Fibroblast of mammary gland (primary cell): ENCODE measurements around the gene PIMREG.

Experiments used
- DNase-seq: peaks from one replicate; pipeline ENCODE4 v3.0.0-alpha.2; 2010; ENCODE audit warnings: low read depth
- H3K4me3 ChIP-seq: 2 replicates; pipeline ENCODE4 v1.5.1; 2011; ENCODE audit warnings: low read depth, mild to moderate bottlenecking, low read length, moderate library complexity; ENCODE audit not compliant: control insufficient read depth
- TF ChIP-seq, protein P1 (sequence below): conservative IDR thresholded peaks from 2 replicates; pipeline ENCODE4 v1.5.1; 2011; ENCODE audit warnings: low read depth, low read length, inconsistent platforms; ENCODE audit not compliant: control insufficient read depth, insufficient read depth

PIMREG gene

DNA sequence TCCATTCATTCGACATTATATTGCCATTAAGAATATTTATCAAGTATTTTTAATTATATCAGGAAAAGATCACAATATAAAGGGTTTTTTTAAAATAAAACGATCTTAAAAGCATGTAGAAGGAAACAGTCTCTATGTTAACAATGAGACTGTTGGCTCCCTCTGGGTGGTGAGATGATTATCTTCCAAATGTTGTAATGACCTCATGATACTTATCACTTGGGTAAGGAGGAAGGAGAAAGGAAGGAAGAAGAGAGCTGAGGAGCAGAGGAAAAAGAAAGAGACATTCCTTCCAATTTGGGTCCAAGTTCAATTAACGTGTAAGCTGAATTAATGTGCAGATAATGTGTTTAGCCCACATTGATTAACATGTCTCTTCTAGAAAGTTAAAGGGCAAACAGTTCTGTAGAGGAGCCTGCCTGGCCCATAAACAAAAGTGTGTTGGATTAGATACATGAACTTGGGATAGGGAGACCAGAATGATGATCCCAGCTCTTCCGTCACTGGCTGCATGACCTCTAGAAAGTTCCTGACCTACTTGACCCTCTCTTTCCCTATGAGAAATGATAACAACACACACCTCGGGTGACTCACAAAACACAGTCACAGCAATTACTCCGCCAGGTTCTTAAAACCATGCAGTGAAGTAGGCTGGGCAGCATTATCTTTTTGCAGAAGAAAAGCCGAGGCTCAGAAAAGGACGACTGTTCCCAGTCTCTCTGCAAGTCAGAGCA is 32.0 kb downstream of the PIMREG start:
- no peak for DNase-seq
- TF ChIP-seq, protein P1, sequence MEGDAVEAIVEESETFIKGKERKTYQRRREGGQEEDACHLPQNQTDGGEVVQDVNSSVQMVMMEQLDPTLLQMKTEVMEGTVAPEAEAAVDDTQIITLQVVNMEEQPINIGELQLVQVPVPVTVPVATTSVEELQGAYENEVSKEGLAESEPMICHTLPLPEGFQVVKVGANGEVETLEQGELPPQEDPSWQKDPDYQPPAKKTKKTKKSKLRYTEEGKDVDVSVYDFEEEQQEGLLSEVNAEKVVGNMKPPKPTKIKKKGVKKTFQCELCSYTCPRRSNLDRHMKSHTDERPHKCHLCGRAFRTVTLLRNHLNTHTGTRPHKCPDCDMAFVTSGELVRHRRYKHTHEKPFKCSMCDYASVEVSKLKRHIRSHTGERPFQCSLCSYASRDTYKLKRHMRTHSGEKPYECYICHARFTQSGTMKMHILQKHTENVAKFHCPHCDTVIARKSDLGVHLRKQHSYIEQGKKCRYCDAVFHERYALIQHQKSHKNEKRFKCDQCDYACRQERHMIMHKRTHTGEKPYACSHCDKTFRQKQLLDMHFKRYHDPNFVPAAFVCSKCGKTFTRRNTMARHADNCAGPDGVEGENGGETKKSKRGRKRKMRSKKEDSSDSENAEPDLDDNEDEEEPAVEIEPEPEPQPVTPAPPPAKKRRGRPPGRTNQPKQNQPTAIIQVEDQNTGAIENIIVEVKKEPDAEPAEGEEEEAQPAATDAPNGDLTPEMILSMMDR: no peak
- H3K4me3 ChIP-seq: no peak overlapping the region

DNA sequence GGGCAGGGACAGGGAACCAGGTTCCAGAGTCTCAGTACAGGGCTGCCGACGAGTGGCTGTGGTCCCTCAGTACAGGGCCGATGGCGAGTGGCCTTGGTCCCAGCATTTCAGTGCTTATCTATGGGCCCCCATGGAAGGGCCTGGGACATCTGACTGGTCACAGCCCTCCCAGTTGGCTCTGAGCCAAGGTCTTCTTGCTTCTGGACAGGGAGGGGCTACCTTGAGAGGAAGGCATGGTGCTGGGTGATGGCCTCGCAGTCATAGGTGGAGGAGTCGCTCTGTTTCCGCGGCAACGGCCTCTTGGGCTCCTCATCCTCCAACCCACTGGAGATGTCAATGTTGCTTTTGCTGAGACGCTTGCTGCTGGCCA is 32.5 kb downstream of the PIMREG start:
- DNase-seq: no peak
- no peak overlapping the region for H3K4me3 ChIP-seq
- TF ChIP-seq, protein P1: no peak

DNA sequence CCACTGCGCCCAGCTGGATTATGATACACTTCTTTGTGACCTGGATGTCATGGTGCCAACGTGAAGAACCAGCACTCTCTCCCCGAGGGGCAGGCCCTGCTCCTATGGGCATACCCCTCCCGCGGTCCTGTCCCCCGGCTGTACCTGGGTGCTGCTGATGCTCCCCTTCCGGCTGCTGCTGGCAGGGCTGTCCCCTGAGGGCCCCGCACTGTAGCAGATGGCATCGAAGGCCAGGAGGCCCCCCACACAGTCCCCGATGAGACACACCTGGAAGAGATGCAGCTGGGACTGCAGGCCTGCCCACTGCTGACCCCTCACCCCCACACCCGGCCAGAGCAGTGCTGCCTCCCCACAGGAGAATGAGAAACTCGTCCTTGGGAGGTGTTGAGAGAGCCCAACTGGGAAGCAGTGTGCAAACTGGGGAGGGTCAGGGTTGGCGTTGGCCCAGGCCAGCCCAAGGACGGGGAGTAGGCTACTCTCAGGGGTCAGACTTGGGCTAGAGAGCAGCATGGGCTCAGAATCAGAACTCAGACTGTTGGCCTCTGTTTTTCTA is 33.7 kb downstream of the PIMREG start:
- no peak for DNase-seq
- TF ChIP-seq, protein P1: no peak

DNA sequence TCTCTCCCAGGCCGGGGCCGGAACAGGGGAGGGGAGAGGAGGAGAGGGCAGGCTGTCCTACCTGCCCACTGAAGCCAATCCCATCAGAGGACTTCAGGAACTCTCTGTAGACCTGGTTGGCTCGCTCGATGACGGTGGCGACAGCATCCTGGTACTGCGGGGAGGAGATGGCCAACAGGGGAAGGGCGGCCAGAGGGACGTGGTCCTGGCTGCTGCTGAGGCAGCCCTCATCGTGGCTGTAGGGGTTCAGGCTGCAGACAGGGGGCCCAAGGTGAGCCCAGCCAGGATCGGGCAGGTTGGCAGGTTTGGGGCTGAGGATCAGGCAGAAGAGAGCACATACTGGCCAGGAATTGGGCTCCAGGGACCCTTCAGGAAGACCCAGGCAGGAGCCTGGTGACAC is 34.2 kb downstream of the PIMREG start:
- TF ChIP-seq, protein P1: no peak
- H3K4me3 ChIP-seq: no peak overlapping the region

More for the DNA sequence above, 33.7 kb downstream of the PIMREG start:
- no peak overlapping the region for H3K4me3 ChIP-seq

DNA sequence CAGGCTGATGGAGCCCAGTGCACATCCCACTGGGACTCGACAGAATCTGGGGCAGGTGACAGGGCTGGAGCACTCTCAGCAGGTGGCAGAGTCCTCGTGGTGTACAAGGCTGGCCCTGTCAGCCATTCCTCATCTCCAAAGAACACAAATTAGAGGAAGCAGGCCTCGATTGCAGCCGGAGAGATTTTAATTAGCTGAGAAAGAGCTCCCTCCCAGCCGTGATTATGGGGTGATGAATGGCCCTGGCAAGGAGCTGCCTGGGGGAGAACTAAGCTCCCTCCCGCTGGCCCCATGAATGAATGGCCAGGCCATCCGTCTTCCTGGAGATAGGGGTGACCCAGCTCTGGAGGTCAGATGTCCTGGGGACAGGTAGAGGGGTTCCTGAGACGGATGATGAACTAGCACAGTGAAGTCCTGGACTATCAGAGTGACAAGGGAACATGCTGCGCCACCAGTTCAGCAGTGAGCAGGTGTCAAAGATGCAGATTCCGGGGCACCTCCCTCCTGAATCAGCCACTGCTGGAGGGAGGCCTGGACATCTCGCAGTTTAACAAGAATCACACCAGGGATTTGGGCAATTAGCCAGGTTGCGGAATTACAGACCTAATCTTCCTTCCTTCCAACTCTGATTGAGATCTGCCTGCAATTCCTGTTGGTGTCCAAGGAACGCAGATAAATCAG is 35.5 kb downstream of the PIMREG start:
- no peak overlapping the region for H3K4me3 ChIP-seq
- DNase-seq: no peak
- TF ChIP-seq, protein P1: no peak

More for the DNA sequence above, 34.2 kb downstream of the PIMREG start:
- DNase-seq: no peak

DNA sequence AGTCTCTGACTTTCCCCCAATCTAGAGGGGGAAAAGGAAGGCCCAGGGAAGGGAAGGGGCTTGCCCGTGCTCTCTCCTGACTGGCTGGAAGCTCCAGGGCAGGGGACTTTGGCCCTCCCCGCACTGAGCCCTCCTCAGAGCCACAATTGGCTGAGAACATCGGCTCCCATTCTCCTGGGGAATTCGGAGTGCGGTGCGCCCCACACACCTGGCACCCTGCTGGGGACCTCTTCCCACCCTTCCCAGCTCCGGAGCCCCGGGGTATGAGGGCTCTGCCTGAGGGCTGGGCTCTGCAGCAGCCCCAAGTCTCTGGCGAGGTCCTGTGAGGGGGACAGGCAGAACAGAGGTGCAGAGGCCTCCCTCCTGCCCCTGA is 36.0 kb downstream of the PIMREG start:
- no peak for DNase-seq
- TF ChIP-seq, protein P1: no peak

More for the DNA sequence above, 36.0 kb downstream of the PIMREG start:
- no peak overlapping the region for H3K4me3 ChIP-seq
